Endothelial cell (in vitro differentiated cells): ENCODE measurements around the gene ANKRD18B. TPM values are rescaled to one million over a fixed set of nuclear protein-coding genes. Genes with fewer than 3 reads are reported as not detected.
"Not testable (repeated sequence)": the region's sequence is repeated elsewhere in the genome, so short reads cannot be mapped to it uniquely, and the experiment has no call there.

Experiments
- DNase-seq: peaks from one replicate; pipeline ENCODE4 v3.0.0; 2021; ENCODE audit warnings: low spot score
- H3K27ac Mint-ChIP-seq: one replicate; pipeline ENCODE4 v1.8.0; 2021; ENCODE audit warnings: mixed read lengths, inconsistent platforms; ENCODE audit not compliant: unreplicated experiment
- H3K27me3 Mint-ChIP-seq: one replicate; pipeline ENCODE4 v1.8.0; 2021; ENCODE audit warnings: mild to moderate bottlenecking, moderate library complexity, mixed read lengths, inconsistent platforms; ENCODE audit not compliant: unreplicated experiment
- H3K36me3 Mint-ChIP-seq: one replicate; pipeline ENCODE4 v1.8.0; 2021; ENCODE audit warnings: mild to moderate bottlenecking, low read depth, mixed read lengths, inconsistent platforms; ENCODE audit not compliant: unreplicated experiment
- H3K4me1 Mint-ChIP-seq: one replicate; pipeline ENCODE4 v1.8.0; 2021; ENCODE audit warnings: mild to moderate bottlenecking, mixed read lengths, inconsistent platforms; ENCODE audit not compliant: unreplicated experiment
- H3K4me3 Mint-ChIP-seq: one replicate; pipeline ENCODE4 v1.8.0; 2021; ENCODE audit warnings: mild to moderate bottlenecking, mixed read lengths, inconsistent platforms; ENCODE audit not compliant: unreplicated experiment
- H3K9me3 Mint-ChIP-seq: one replicate; pipeline ENCODE4 v1.8.0; 2021; ENCODE audit warnings: mixed read lengths, inconsistent platforms; ENCODE audit not compliant: unreplicated experiment
- total RNA-seq: library from RNA; stranded (reverse); fragmentation: NEBNext Ultra II Directional; extraction: Animal tissue kit (Norgen Biotek cat#: 25700); gene quantifications from one replicate; pipeline ENCODE4 v1.2.1, GENCODE V29; 2021; ENCODE audit not compliant: unreplicated experiment
- TF ChIP-seq, protein P1 (sequence below): fragments of 200-600 bp; sonication (generic); IDR thresholded peaks from one replicate; pipeline ENCODE4 v1.5.0; 2021; ENCODE audit warnings: antibody characterized with exemption; ENCODE audit not compliant: unreplicated experiment

ANKRD18B gene
- total RNA-seq, 1 donor from 2014 or later = 0.41 TPM

DNA sequence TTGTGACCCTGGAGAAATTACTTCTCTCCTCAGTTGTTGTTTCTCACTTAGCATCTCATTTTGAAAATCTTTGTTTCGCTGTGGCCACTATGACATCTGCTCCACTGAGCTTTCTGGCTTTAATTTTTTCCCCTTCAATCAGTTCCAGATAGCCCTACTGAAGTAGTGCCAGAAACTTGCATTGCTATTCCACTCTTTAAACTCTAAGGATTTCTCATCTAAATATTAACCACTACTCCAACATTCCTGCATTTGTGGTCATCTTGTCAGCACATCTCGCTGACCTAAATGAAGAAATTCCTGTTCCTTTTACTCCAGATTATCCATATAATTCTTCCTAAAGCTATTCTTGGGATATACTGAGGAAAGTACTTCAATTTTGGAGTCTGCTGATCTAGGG lies 35.0 kb upstream of the ANKRD18B start:
- H3K4me1 Mint-ChIP-seq = no peaks in the 10 kb centered on the region
- H3K9me3 Mint-ChIP-seq = no peaks in the 10 kb centered on the region
- no peak for DNase-seq
- TF ChIP-seq, protein P1, sequence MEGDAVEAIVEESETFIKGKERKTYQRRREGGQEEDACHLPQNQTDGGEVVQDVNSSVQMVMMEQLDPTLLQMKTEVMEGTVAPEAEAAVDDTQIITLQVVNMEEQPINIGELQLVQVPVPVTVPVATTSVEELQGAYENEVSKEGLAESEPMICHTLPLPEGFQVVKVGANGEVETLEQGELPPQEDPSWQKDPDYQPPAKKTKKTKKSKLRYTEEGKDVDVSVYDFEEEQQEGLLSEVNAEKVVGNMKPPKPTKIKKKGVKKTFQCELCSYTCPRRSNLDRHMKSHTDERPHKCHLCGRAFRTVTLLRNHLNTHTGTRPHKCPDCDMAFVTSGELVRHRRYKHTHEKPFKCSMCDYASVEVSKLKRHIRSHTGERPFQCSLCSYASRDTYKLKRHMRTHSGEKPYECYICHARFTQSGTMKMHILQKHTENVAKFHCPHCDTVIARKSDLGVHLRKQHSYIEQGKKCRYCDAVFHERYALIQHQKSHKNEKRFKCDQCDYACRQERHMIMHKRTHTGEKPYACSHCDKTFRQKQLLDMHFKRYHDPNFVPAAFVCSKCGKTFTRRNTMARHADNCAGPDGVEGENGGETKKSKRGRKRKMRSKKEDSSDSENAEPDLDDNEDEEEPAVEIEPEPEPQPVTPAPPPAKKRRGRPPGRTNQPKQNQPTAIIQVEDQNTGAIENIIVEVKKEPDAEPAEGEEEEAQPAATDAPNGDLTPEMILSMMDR = no peak
- H3K4me3 Mint-ChIP-seq = no peak overlapping the region
- H3K27me3 Mint-ChIP-seq = no peaks in the 10 kb centered on the region
- H3K27ac Mint-ChIP-seq = no peak overlapping the region
- no peaks in the 10 kb centered on the region for H3K36me3 Mint-ChIP-seq

GRCh38 chr9:33493819-33494218 lies 30.2 kb upstream of the ANKRD18B start:
- H3K4me3 Mint-ChIP-seq, H3K27ac Mint-ChIP-seq, H3K27me3 Mint-ChIP-seq, H3K9me3 Mint-ChIP-seq, H3K4me1 Mint-ChIP-seq, DNase-seq, H3K36me3 Mint-ChIP-seq: not testable (repeated sequence)

GRCh38 chr9:33498387-33498786 lies 25.7 kb upstream of the ANKRD18B start:
- Mint-ChIP-seq H3K9me3 (no peaks in the 10 kb centered on the region), H3K4me1 (no peaks in the 10 kb centered on the region), H3K4me3 (no peak overlapping the region), H3K27ac (no peak overlapping the region), H3K36me3 (no peaks in the 10 kb centered on the region), H3K27me3 (no peaks in the 10 kb centered on the region)
- TF ChIP-seq, protein P1 = peak; percentile 21
- DNase-seq = no peak

GRCh38 chr9:33506626-33507370 lies 17.3 kb upstream of the ANKRD18B start:
- TF ChIP-seq, protein P1 = no peak
- Mint-ChIP-seq H3K9me3 (no peaks in the 10 kb centered on the region), H3K36me3 (no peaks in the 10 kb centered on the region), H3K27ac (no peak overlapping the region), H3K4me1 (peaks cover 2% of the 10 kb centered on the region), H3K27me3 (peaks cover 3% of the 10 kb centered on the region), H3K4me3 (no peak overlapping the region)
- DNase-seq = no peak

DNA sequence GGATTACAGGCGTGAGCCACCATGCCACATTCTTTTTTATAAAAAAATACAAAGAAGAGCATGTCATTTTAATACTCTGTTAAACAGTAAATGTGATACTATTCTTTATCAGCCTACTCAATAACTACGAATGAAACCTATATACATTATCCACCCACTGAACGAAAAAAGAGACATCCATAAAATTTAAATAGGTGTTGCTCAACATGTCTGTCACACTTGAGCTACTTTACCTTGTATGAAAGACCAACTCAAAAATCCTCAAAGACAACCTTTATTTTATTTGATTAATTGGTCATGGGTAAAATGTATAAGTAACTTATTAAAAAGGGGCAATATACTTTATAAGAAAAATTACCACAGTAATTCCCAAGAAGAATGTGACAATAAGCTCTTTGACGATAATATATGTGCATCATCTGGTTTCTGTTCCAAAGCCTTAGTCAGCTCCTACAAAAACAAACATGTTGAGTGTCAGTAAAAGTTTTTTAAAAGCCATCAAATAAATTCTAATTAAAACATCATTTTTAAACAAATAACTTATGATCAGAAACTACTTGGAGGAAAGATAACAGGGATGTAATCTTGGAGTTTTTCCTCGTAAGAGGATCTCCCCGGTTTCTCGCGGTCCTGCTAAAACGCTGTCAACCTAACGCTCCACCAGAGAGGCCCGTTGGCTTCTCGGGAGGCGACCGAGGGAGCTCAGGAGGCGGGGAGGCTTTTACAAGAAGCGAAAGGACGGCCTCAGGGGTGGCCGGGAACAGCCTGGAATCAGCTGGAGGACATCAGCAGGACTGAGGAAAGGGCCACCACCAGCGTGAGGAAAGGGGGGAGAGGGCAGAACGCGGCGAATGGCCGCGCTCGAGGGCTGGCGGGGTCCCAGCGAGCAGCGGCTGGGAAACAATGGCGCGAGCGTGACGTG lies 13.5 kb upstream of the ANKRD18B start:
- TF ChIP-seq, protein P1 = no peak
- Mint-ChIP-seq H3K27me3 (peaks cover 5% of the 10 kb centered on the region), H3K36me3 (no peaks in the 10 kb centered on the region), H3K4me3 (peak overlapping the region; percentile 92), H3K4me1 (peaks cover 23% of the 10 kb centered on the region), H3K27ac (peak overlapping the region; percentile 97), H3K9me3 (no peaks in the 10 kb centered on the region)
- peak; percentile 55 for DNase-seq

- Mint-ChIP-seq H3K27ac (peak overlapping the region; percentile 97), H3K4me3 (peak overlapping the region; percentile 92)
These were observed 12.9 kb upstream of the ANKRD18B start for GRCh38 chr9:33511184-33511517.

DNA sequence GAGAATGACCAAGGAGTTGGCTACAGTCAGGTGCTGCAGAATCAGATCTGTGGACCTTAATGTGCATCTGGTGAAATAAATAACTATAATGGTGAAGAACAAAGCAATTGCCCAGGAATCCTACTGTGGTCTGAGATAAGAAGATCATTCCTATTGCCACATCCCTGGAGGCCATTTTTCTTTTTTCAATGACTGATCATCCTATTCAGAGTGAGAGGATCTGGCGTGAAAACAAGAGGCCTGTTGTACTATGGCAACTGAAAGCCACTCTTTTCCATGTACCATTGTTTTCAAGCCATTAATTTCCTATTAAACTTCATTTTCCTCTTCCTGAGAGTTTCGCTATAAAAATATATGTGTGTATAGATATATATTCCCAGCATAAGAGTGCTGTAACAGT lies 11.5 kb upstream of the ANKRD18B start:
- not testable (repeated sequence) for DNase-seq, H3K4me3 Mint-ChIP-seq, H3K9me3 Mint-ChIP-seq, H3K27ac Mint-ChIP-seq, H3K36me3 Mint-ChIP-seq, H3K27me3 Mint-ChIP-seq
- peaks cover 27% of the 10 kb centered on the region for H3K4me1 Mint-ChIP-seq

More at GRCh38 chr9:33511184-33511517, 12.9 kb upstream of the ANKRD18B start:
- H3K27me3 Mint-ChIP-seq, H3K36me3 Mint-ChIP-seq, DNase-seq, H3K9me3 Mint-ChIP-seq: not testable (repeated sequence)
- H3K4me1 Mint-ChIP-seq = peaks cover 27% of the 10 kb centered on the region

DNA sequence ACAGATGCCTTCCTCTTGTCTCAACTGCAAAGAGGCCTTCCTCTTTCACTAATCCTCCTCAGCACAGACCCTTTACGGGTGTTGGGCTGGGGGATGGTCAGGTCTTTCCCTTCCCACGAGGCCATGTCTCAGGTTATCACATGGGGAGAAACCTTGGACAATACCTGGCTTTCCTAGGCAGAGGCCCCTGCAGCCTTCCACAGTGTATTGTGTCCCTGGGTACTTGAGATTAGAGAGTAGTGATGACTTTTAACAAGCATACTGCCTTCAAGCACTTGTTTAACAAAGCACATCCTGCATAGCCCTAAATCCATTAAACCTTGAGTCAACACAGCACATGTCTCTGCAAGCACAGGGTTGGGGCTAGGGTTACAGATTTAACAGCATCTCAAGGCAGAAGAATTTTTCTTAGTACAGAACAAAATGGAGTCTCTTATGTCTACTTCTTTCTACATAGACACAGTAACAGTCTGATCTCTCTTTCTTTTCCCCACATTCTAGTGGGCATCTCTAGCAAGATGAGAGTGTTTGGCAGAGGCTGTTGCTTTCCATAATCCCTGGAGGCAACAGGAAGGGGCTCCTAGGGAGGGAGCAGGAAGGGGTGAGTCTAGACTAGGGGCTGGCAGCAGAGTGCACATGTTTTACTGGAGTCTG lies 8.6 kb upstream of the ANKRD18B start:
- not testable (repeated sequence) for H3K9me3 Mint-ChIP-seq, DNase-seq

More for the DNA sequence above, 8.6 kb upstream of the ANKRD18B start:
- H3K4me3 Mint-ChIP-seq, H3K36me3 Mint-ChIP-seq, H3K27me3 Mint-ChIP-seq: not testable (repeated sequence)
- H3K27ac Mint-ChIP-seq = peak overlapping the region; percentile 61
- peaks cover 27% of the 10 kb centered on the region for H3K4me1 Mint-ChIP-seq
